ENCODE measurements around the gene LRRC45. TPM values are rescaled to one million over a fixed set of nuclear protein-coding genes. Genes with fewer than 3 reads are reported as not detected.

Gene LRRC45
- total RNA-seq, 1 donor, result 5.5 TPM

DNA sequence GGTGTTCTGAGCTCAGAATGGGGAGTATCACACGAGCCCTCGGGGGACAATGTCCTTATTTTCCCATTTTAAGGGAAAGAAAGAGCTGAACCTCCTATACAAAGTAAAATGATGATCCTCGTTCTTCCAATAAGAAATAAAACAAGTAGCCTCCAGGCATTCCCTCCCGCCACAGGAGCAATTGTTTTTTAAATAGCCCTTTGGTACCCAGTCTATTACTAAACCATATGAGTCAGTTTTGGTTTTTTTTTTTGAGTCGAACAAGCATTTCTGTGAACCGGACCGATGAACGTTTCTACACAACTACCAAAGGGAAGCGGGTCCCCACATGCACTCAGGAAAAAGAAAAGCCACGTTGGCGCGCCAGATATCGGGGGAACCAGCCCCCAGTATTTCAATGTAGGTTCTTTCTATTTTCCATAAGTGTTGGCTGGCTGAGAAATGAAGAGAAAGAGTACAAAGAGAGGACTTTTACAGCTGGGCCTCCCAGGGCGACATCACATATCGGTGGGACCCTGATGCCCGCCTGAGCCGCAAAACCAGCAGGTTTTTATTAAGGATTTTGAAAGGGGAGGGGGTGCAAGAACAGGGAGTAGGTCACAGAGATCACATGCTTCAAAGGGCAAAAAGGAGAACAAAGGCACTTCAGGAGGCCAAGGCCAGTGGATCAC is 18.2 kb downstream of the LRRC45 start:
- peaks cover 21% of the 10 kb centered on the region for H3K4me1 ChIP-seq (ENCODE audit: insufficient read depth, low read length)
- H3K4me3 ChIP-seq (ENCODE audit: low read length), result no peak overlapping the region
- no peaks in the 10 kb centered on the region for H3K27me3 ChIP-seq (ENCODE audit: insufficient read depth, low read length)
- H3K9me3 ChIP-seq (ENCODE audit: low read depth, low read length), result no peaks in the 10 kb centered on the region

- Histone ChIP-seq H3K4me1 (ENCODE audit: insufficient read depth, low read length) (peaks cover 12% of the 10 kb centered on the region), H3K27me3 (ENCODE audit: insufficient read depth, low read length) (no peaks in the 10 kb centered on the region), H3K4me3 (ENCODE audit: low read length) (no peak overlapping the region), H3K9me3 (ENCODE audit: low read depth, low read length) (no peaks in the 10 kb centered on the region)
Observed at GRCh38 chr17:82042649-82043048, 19.5 kb downstream of the LRRC45 start.

- Histone ChIP-seq H3K4me1 (ENCODE audit: insufficient read depth, low read length) (peaks cover 5% of the 10 kb centered on the region), H3K27me3 (ENCODE audit: insufficient read depth, low read length) (no peaks in the 10 kb centered on the region), H3K4me3 (ENCODE audit: low read length) (no peak overlapping the region)
Observed at GRCh38 chr17:82043507-82043906, 20.4 kb downstream of the LRRC45 start.

GRCh38 chr17:82045936-82046484 is 22.9 kb downstream of the LRRC45 start:
- peaks cover 6% of the 10 kb centered on the region for H3K4me1 ChIP-seq (ENCODE audit: insufficient read depth, low read length)
- no peaks in the 10 kb centered on the region for H3K27me3 ChIP-seq (ENCODE audit: insufficient read depth, low read length)
- no peak overlapping the region for H3K4me3 ChIP-seq (ENCODE audit: low read length)
- no peaks in the 10 kb centered on the region for H3K9me3 ChIP-seq (ENCODE audit: low read depth, low read length)

More at GRCh38 chr17:82043507-82043906, 20.4 kb downstream of the LRRC45 start:
- H3K9me3 ChIP-seq (ENCODE audit: low read depth, low read length), result no peaks in the 10 kb centered on the region

DNA sequence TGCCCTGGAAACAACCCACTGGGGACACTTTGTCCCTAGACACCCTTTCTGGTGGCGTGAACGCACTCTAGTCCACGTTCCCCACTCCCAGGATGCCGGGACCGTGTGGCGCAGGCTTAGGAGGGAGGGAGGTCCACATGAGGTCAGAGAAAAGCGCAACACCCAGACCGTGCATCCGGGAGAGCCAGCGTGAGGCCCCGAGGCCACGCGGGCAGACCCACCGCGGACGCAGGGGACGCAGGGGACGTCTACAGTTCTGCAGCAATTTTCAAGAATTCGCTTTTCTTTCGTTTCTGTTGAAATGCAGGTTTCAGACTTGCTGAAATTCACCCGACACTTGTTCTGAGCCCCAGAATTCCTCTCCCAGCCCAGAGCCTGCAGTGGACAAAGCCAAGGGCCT is 23.8 kb downstream of the LRRC45 start:
- H3K4me3 ChIP-seq (ENCODE audit: low read length), result no peak overlapping the region
- no peaks in the 10 kb centered on the region for H3K9me3 ChIP-seq (ENCODE audit: low read depth, low read length)
- H3K4me1 ChIP-seq (ENCODE audit: insufficient read depth, low read length), result peaks cover 8% of the 10 kb centered on the region
- no peaks in the 10 kb centered on the region for H3K27me3 ChIP-seq (ENCODE audit: insufficient read depth, low read length)

DNA sequence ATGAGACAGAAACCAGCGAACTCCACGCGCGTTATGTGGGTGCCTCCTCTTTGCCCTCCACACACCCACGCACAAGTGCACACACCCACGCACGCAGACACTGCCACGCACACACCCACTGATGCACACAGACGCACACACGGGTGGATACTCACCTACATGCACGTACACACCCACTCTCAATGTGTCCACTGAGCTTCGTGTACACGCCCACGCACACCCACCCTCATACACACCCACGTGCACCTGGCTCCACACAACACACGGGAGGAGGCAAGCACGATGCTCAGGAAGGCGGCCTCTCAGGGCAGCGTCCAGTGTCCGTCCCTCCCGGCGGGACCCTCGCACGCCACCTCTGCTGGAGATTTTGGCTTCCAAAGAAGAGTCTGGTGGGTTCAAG is 24.3 kb downstream of the LRRC45 start:
- H3K4me1 ChIP-seq (ENCODE audit: insufficient read depth, low read length), result peaks cover 11% of the 10 kb centered on the region
- H3K27me3 ChIP-seq (ENCODE audit: insufficient read depth, low read length), result no peaks in the 10 kb centered on the region
- no peaks in the 10 kb centered on the region for H3K9me3 ChIP-seq (ENCODE audit: low read depth, low read length)
- H3K4me3 ChIP-seq (ENCODE audit: low read length), result no peak overlapping the region

GRCh38 chr17:82047914-82048570 is 24.9 kb downstream of the LRRC45 start:
- no peaks in the 10 kb centered on the region for H3K9me3 ChIP-seq (ENCODE audit: low read depth, low read length)
- no peak overlapping the region for H3K4me3 ChIP-seq (ENCODE audit: low read length)
- H3K4me1 ChIP-seq (ENCODE audit: insufficient read depth, low read length), result peaks cover 18% of the 10 kb centered on the region
- no peaks in the 10 kb centered on the region for H3K27me3 ChIP-seq (ENCODE audit: insufficient read depth, low read length)

DNA sequence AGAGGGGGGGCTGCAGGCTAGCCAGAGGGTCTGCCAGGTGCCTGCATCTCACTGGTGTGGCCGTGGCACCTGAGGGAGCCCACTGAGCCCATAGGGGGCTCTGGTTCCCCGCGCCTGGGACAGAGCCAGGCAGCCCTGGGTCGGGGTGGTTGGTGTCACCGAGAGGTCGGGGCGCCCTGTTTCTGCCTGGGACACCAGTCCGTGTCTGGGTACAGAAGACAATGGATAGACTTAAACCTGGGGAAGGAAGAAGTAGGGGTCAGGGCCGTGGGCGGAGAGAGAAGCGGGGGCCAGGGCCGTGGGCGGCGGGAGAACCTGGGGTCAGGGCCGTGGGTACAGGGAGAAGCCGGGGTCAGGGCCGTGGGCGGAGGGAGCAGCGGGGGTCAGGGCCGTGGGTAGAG is 25.5 kb downstream of the LRRC45 start:
- Histone ChIP-seq H3K9me3 (ENCODE audit: low read depth, low read length) (no peaks in the 10 kb centered on the region), H3K27me3 (ENCODE audit: insufficient read depth, low read length) (no peaks in the 10 kb centered on the region), H3K4me1 (ENCODE audit: insufficient read depth, low read length) (peaks cover 21% of the 10 kb centered on the region), H3K4me3 (ENCODE audit: low read length) (no peak overlapping the region)

GRCh38 chr17:82049106-82049505 is 26.0 kb downstream of the LRRC45 start:
- Histone ChIP-seq H3K27me3 (ENCODE audit: insufficient read depth, low read length) (no peaks in the 10 kb centered on the region), H3K4me3 (ENCODE audit: low read length) (no peak overlapping the region), H3K4me1 (ENCODE audit: insufficient read depth, low read length) (peaks cover 21% of the 10 kb centered on the region), H3K9me3 (ENCODE audit: low read depth, low read length) (no peaks in the 10 kb centered on the region)

- no peak overlapping the region for H3K4me3 ChIP-seq (ENCODE audit: low read length)
- peaks cover 21% of the 10 kb centered on the region for H3K4me1 ChIP-seq (ENCODE audit: insufficient read depth, low read length)
- H3K9me3 ChIP-seq (ENCODE audit: low read depth, low read length), result no peaks in the 10 kb centered on the region
- H3K27me3 ChIP-seq (ENCODE audit: insufficient read depth, low read length), result no peaks in the 10 kb centered on the region
Observed at GRCh38 chr17:82049521-82049971, 26.4 kb downstream of the LRRC45 start.

DNA sequence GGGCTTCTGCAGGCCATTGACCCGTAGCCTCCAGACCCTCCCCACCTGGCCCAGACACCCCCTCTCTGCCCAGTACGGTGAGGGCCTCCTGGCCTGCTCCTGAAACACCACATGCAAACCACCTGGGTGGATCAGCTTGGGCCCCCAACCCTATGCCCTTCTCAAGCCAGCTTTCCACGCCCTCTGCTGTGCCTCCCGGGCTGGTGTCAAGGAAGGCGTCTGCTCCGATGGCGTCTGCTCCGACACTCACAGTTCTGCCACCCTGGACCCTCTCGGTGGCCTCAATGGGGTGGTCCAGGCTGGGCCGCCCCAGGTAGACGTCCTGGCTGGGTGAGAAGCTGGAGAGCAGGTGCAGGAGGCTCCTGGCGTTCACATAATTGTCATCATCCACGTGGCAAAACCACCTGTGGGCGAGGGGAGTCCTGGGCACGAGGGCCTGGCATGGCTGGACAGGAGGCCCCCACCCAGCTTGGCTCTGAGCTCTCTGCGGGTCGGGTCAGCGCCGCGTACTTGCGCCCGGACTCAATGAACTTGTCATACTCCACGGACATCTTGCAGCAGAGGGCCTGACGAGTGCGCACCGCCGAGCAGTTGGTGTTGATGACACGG is 27.2 kb downstream of the LRRC45 start:
- Histone ChIP-seq H3K4me1 (ENCODE audit: insufficient read depth, low read length) (peaks cover 21% of the 10 kb centered on the region), H3K9me3 (ENCODE audit: low read depth, low read length) (no peaks in the 10 kb centered on the region), H3K27me3 (ENCODE audit: insufficient read depth, low read length) (no peaks in the 10 kb centered on the region), H3K4me3 (ENCODE audit: low read length) (no peak overlapping the region)

DNA sequence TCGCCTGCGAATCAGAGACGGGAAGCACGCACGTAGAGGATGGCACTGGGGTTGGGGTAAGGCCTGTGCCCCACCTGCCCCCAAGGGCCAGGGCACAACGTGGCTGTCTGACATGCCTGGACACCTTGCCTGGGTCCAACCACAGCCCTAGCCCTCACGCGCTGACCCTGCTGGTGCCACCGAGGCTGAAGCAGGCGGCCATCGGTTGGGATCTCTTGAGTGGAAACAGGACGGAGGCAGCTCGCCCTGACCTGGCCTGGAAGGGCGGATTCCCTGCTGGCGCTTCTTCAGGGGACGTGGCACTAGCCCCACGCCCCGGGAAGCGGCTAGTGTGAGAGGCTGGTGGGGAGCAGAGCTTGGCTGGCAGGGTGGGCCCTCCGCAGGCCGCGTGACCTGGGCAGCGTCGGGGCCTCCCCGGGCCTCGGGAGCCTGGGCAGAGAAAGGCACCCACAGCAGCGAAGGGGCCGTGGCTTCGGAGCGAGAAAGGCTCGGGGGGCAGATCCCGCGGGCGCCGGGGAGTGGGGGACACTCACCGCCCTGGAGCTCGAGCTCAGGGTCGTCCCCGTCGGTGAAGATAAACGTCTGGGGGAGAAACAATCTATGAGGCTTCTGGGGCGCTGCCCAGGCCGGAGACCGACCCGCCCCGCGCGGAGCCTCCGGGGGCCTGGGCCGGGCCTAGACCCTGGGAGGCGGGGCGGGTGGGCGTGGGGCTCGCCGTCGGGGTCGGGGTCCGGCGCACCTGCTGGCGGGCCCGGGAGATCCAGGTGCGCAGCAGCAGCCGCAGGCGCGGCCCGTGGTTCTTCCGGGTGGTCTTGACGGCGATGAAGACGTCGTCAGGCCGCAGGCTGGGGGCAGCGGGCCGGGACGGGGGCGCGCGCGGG is 27.9 kb downstream of the LRRC45 start:
- H3K4me3 ChIP-seq (ENCODE audit: low read length), result peak overlapping the region; percentile 56
- peaks cover 21% of the 10 kb centered on the region for H3K4me1 ChIP-seq (ENCODE audit: insufficient read depth, low read length)
- no peaks in the 10 kb centered on the region for H3K27me3 ChIP-seq (ENCODE audit: insufficient read depth, low read length)
- no peaks in the 10 kb centered on the region for H3K9me3 ChIP-seq (ENCODE audit: low read depth, low read length)

DNA sequence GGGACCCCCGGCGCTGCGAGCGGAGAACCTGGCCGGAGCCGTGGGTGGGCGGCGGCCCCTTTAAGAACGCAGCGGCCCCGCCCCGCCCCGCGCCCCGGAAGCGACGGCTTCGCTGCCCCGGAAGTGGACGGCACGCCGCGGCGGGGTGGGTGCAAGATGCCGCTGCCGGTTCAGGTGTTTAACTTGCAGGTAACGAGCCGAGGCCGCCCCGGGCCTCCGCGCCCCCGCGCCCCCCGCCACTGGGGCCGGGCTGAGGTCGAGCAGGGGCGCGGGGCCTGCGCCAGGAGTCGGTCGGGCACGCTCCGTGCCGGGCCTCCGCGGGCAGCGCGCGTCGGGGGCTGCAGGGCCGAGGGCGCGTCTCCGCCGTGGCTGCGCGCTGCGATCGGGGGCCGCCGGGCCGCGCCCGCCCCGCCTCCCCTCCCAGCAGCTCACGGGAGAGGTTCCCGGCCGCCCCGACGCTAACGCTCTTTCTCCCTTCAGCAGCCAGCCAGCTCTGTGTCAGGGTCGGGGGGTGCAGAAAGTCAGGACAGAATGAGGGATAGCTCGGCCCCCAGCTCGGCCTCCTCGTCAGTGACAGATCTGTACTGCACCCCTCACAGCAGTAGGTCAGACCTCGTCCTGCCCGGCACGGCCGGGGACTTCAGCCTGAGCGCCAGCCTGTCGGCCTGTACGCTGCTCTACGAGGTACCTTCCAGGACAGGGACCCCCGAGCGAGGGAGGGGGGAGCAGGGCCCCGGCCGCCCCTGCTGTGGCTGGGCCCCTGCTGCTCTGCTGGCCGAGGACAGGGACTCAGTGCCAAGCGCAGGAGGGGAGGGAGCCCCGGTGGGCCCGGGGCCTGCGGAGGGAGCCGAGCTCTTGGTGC is 28.9 kb downstream of the LRRC45 start, which contains the start of the genes GPS1 and RFNG:
TSS of gene GPS1 (plus strand) at position 123 of the 862 bp plus-strand sequence. CDS start at position 157, 34 bp downstream.
TSS of gene RFNG (minus strand) at position 36 of the 862 bp plus-strand sequence. CDS start 45 bp downstream, outside the sequence.
- Histone ChIP-seq H3K4me1 (ENCODE audit: insufficient read depth, low read length) (peaks cover 21% of the 10 kb centered on the region), H3K4me3 (ENCODE audit: low read length) (peak within 1 kb of the TSS; percentile 56), H3K27me3 (ENCODE audit: insufficient read depth, low read length) (no peaks in the 10 kb centered on the region), H3K9me3 (ENCODE audit: low read depth, low read length) (no peaks in the 10 kb centered on the region)

GRCh38 chr17:82052638-82053059 is 29.5 kb downstream of the LRRC45 start:
- Histone ChIP-seq H3K9me3 (ENCODE audit: low read depth, low read length) (no peaks in the 10 kb centered on the region), H3K4me1 (ENCODE audit: insufficient read depth, low read length) (peaks cover 21% of the 10 kb centered on the region), H3K27me3 (ENCODE audit: insufficient read depth, low read length) (no peaks in the 10 kb centered on the region), H3K4me3 (ENCODE audit: low read length) (peak overlapping the region; percentile 56)

All from mononuclear cell (primary cell).